ENCODE measurements around the gene SLC1A1. TPM values are rescaled to one million over a fixed set of nuclear protein-coding genes. Genes with fewer than 3 reads are reported as not detected.

The SLC1A1 gene
- total and polyA plus RNA-seq, 2 of the 13 experiments (the other 11 are each of a cell fraction or from before 2014, with no cell fraction given), result not detected

DNA sequence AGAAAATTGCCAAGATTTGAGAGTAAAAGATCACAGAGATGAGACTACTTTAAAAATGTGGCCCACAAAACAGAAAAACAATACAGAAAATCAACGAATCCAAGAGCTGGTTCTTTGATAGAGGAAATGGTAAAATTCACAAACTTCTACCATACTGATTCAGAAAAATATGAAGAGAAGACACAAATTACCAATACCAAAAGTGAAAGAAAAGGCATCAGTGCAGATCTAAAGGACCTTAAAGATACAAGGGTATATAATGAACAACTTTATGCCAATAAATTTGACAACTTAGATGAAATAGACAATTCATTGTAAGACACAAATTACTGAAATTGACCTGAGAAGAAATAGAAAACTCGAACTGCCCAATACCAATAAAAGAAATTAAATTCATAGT lies 24.4 kb upstream of the SLC1A1 start (continued):
- TF ChIP-seq, protein P1, sequence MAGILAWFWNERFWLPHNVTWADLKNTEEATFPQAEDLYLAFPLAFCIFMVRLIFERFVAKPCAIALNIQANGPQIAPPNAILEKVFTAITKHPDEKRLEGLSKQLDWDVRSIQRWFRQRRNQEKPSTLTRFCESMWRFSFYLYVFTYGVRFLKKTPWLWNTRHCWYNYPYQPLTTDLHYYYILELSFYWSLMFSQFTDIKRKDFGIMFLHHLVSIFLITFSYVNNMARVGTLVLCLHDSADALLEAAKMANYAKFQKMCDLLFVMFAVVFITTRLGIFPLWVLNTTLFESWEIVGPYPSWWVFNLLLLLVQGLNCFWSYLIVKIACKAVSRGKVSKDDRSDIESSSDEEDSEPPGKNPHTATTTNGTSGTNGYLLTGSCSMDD (CRISPR knock-in tag; IDR thresholded peaks at IDR 0.05), result no peak
- TF ChIP-seq, protein P2, sequence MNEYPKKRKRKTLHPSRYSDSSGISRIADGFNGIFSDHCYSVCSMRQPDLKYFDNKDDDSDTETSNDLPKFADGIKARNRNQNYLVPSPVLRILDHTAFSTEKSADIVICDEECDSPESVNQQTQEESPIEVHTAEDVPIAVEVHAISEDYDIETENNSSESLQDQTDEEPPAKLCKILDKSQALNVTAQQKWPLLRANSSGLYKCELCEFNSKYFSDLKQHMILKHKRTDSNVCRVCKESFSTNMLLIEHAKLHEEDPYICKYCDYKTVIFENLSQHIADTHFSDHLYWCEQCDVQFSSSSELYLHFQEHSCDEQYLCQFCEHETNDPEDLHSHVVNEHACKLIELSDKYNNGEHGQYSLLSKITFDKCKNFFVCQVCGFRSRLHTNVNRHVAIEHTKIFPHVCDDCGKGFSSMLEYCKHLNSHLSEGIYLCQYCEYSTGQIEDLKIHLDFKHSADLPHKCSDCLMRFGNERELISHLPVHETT (CRISPR knock-in tag; conservative IDR thresholded peaks at IDR 0.05), result no peak
- no peak for TF ChIP-seq ZBTB7B (CRISPR knock-in tag; IDR thresholded peaks at IDR 0.05)
- no peak for TF ChIP-seq DMAP1 (CRISPR knock-in tag; IDR thresholded peaks at IDR 0.05)

DNA sequence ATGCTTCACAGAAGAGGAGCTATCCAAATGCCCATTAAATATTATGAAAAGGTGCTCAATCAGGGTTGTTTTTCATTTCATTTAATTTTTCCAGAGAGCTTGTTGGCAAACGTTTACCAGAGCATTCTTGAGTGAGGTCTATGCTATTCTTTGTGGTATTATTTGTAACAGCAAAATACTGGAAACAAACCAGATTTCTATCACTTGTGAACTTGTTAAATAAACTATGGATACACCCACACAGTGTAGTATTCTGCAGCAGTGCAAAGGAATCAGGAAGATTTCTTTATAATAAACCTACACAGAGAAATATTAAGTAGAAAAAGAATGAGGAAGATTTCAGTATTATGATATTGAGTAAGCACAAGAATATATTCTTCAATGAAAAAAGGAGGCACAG lies 15.0 kb upstream of the SLC1A1 start:
- no peak overlapping the region for H2AFZ ChIP-seq (ENCODE audit: low read length)
- H4K20me1 ChIP-seq (ENCODE audit: insufficient read depth, low read length), result no peaks in the 10 kb centered on the region
- FAIRE-seq, result no peak
- TF ChIP-seq SPEN (CRISPR knock-in tag; IDR thresholded peaks at IDR 0.05; ENCODE audit: low read depth), result no peak
- H3K36me3 ChIP-seq (replicated peaks in 1 of 2; ENCODE audit: control insufficient read depth in 1 of 2, insufficient read depth in 2 of 2, low read length in 2 of 2), result no peaks in the 10 kb centered on the region
- H3K79me2 ChIP-seq (ENCODE audit: insufficient read depth, low read length), result no peaks in the 10 kb centered on the region
- no peak for DNase-seq (ENCODE audit: low spot score)
- no peak for ATAC-seq
- no TSS peak for BruUV-seq (replicated peaks)
- intact Hi-C loops (cut with micrococcal nuclease; ENCODE audit: unreplicated experiment) (no loop called here), in situ Hi-C loops (cut with HindIII; ENCODE audit: extremely low pct_ligation_motif_present, low pct_unique_long_range_greater_than_20kb) (no loop called here)
- POLR2A ChIA-PET, result no interaction called here
- no peak overlapping the region for H3K27ac ChIP-seq (ENCODE audit: extremely low read length, insufficient read depth, low read length)
- H3K27me3 ChIP-seq (ENCODE audit: control insufficient read depth in 1 of 2, insufficient read depth in 2 of 2, low read length in 2 of 2), result no peaks in the 10 kb centered on the region
- 0% methylated on average over 1 of the region's 1 CpG for WGBS (ENCODE audit: low lambda C conversion rate)
- no peaks in the 10 kb centered on the region for H3K4me1 ChIP-seq (ENCODE audit: insufficient read depth, low read length)
- CTCF ChIA-PET (ENCODE audit: low intra/inter-chr PET ratio, low total read pairs), result no interaction called here
- H3K4me3 ChIP-seq (replicated peaks in 1 of 3; ENCODE audit: insufficient read depth in 1 of 3, low read depth in 2 of 3, low read length in 3 of 3), result no peak overlapping the region
- no peaks in the 10 kb centered on the region for H3K9me3 ChIP-seq (ENCODE audit: low read length)
- H3K4me2 ChIP-seq (ENCODE audit: low read depth, low read length), result no peak overlapping the region
- H3K9ac ChIP-seq (ENCODE audit: insufficient read depth, low read depth, low read length), result no peak overlapping the region

DNA sequence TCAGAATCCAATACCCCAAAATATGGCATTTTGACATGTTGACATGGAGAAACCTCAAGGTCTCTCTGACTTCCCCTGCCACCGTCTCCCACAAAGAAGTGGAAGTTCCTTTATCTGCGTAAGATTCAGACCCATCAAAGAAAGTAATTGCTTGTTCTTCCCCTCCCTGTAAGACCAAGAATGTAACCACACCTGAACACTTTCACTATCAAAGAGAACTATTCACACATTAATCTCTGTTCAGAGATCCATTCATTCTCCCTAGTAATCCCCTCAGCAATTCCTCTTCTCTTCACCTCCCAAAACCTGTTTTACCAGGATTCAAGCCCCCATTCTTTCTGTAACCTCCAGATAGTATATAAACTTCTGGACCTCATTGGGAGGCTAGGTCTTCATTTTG lies 4.1 kb upstream of the SLC1A1 start:
- Histone ChIP-seq H3K4me3 (replicated peaks in 1 of 3; ENCODE audit: insufficient read depth in 1 of 3, low read depth in 2 of 3, low read length in 3 of 3) (no peak overlapping the region), H3K9me3 (ENCODE audit: low read length) (no peaks in the 10 kb centered on the region), H3K27ac (ENCODE audit: extremely low read length, insufficient read depth, low read length) (no peak overlapping the region), H2AFZ (ENCODE audit: low read length) (no peak overlapping the region), H3K4me1 (ENCODE audit: insufficient read depth, low read length) (no peaks in the 10 kb centered on the region), H3K79me2 (ENCODE audit: insufficient read depth, low read length) (no peaks in the 10 kb centered on the region), H3K27me3 (ENCODE audit: control insufficient read depth in 1 of 2, insufficient read depth in 2 of 2, low read length in 2 of 2) (peaks cover 8 to 23% of the 10 kb centered on the region in 2 experiments; a peak in 4 of 5 replicates), H3K9ac (ENCODE audit: insufficient read depth, low read depth, low read length) (no peak overlapping the region), H3K36me3 (replicated peaks in 1 of 2; ENCODE audit: control insufficient read depth in 1 of 2, insufficient read depth in 2 of 2, low read length in 2 of 2) (no peaks in the 10 kb centered on the region), H3K4me2 (ENCODE audit: low read depth, low read length) (no peak overlapping the region), H4K20me1 (ENCODE audit: insufficient read depth, low read length) (no peaks in the 10 kb centered on the region)
- ATAC-seq, result no peak
- TF ChIP-seq ZNF20 (CRISPR knock-in tag; IDR thresholded peaks at IDR 0.05) (no peak), SP4 (CRISPR knock-in tag; IDR thresholded peaks at IDR 0.05) (no peak), SMARCE1 (IDR thresholded peaks at IDR 0.05; ENCODE audit: borderline replicate concordance) (no peak), MAFK (conservative IDR thresholded peaks at IDR 0.05 in 1 of 2, IDR thresholded peaks at IDR 0.05 in 1 of 2; ENCODE audit: low read length in 2 of 2) (no peak)
- TF ChIP-seq, protein P3, sequence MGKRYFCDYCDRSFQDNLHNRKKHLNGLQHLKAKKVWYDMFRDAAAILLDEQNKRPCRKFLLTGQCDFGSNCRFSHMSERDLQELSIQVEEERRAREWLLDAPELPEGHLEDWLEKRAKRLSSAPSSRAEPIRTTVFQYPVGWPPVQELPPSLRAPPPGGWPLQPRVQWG (CRISPR knock-in tag; IDR thresholded peaks at IDR 0.05; ENCODE audit: borderline replicate concordance, low read depth), result no peak
- TF ChIP-seq, protein P4, sequence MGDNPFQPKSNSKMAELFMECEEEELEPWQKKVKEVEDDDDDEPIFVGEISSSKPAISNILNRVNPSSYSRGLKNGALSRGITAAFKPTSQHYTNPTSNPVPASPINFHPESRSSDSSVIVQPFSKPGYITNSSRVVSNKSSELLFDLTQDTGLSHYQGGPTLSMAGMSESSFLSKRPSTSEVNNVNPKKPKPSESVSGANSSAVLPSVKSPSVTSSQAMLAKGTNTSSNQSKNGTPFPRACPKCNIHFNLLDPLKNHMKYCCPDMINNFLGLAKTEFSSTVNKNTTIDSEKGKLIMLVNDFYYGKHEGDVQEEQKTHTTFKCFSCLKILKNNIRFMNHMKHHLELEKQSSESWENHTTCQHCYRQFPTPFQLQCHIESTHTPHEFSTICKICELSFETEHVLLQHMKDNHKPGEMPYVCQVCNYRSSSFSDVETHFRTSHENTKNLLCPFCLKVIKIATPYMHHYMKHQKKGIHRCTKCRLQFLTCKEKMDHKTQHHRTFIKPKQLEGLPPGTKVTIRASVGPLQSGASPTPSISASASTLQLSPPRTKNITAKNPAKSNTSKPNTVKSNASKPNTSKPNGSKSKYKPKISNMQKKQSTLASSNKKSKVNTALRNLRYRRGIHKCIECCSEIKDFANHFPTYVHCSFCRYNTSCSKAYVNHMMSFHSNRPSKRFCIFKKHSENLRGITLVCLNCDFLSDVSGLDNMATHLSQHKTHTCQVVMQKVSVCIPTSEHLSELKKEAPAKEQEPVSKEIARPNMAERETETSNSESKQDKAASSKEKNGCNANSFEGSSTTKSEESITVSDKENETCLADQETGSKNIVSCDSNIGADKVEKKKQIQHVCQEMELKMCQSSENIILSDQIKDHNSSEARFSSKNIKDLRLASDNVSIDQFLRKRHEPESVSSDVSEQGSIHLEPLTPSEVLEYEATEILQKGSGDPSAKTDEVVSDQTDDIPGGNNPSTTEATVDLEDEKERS (CRISPR knock-in tag; IDR thresholded peaks at IDR 0.05), result no peak
- CTCF ChIA-PET (ENCODE audit: low intra/inter-chr PET ratio, low total read pairs), result no interaction called here
- POLR2A ChIA-PET, result no interaction called here
- in situ Hi-C loops (cut with HindIII; ENCODE audit: extremely low pct_ligation_motif_present, low pct_unique_long_range_greater_than_20kb), result no loop called here
- BruUV-seq (replicated peaks), result no TSS peak
- intact Hi-C loops (cut with micrococcal nuclease; ENCODE audit: unreplicated experiment), result no loop called here
- DNase-seq (ENCODE audit: low spot score), result no peak
- 49% methylated on average over 2 of the region's 2 CpGs for WGBS (ENCODE audit: low lambda C conversion rate)
- FAIRE-seq, result no peak
